Neural cell (in vitro differentiated cells): ENCODE measurements around the gene PVALEF. TPM values are rescaled to one million over a fixed set of nuclear protein-coding genes. Genes with fewer than 3 reads are reported as not detected.

Source experiments
- H2AFZ ChIP-seq: fragments of 200-600, 300-800 bp; sonication (generic), shearing (Covaris generic); 2 replicates; pipeline ENCODE4 v1.6.0; 2014; ENCODE audit warnings: low read depth, mild to moderate bottlenecking, antibody characterized with exemption, low read length, moderate library complexity
- H3F3A ChIP-seq: fragments of 200-600 bp; shearing (Covaris generic); 2 replicates; pipeline ENCODE4 v1.6.1; 2016; ENCODE audit warnings: mild to moderate bottlenecking, moderate library complexity, mixed read lengths, antibody characterized with exemption, low read length; ENCODE audit not compliant: insufficient read depth, poor library complexity, severe bottlenecking
- H3K27ac ChIP-seq: fragments of 200-600, 300-800 bp; sonication (generic), shearing (Covaris generic); 2 replicates; pipeline ENCODE4 v1.5.1; 2014; ENCODE audit warnings: mild to moderate bottlenecking, low read length, moderate library complexity
- H3K27me3 ChIP-seq: fragments of 300-800, 200-600 bp; sonication (generic), shearing (Covaris generic); 2 replicates; pipeline ENCODE4 v1.6.0; 2014; ENCODE audit warnings: mild to moderate bottlenecking, low read depth, low read length, moderate library complexity; ENCODE audit not compliant: insufficient read depth
- H3K36me3 ChIP-seq: fragments of 300-800, 200-600 bp; sonication (generic), shearing (Covaris generic); 2 replicates; pipeline ENCODE4 v1.5.1; 2014; ENCODE audit warnings: mild to moderate bottlenecking, antibody characterized with exemption, low read length, moderate library complexity; ENCODE audit not compliant: insufficient read depth
- H3K4me2 ChIP-seq: fragments of 300-800, 200-600 bp; sonication (generic), shearing (Covaris generic); 2 replicates; pipeline ENCODE4 v1.6.0; 2014; ENCODE audit warnings: mild to moderate bottlenecking, low read length
- H3K4me3 ChIP-seq: fragments of 300-800, 200-600 bp; sonication (generic), shearing (Covaris generic); 2 replicates; pipeline ENCODE4 v1.5.1; 2014; ENCODE audit warnings: mild to moderate bottlenecking, low read length, moderate library complexity
- H3K79me2 ChIP-seq: fragments of 200-600 bp; shearing (Covaris generic); replicated peaks from 2 replicates; pipeline ENCODE4 v1.6.0; 2014; ENCODE audit warnings: mild to moderate bottlenecking, low read length, moderate library complexity; ENCODE audit not compliant: insufficient read depth
- H3K9ac ChIP-seq: fragments of 300-800, 200-600 bp; sonication (generic), shearing (Covaris generic); 2 replicates; pipeline ENCODE4 v1.6.1; 2016; ENCODE audit warnings: mild to moderate bottlenecking, low read length, mixed read lengths
- H3K9me2 ChIP-seq: fragments of 200-600 bp; shearing (Covaris generic); 2 replicates; pipeline ENCODE4 v1.6.1; 2016; ENCODE audit warnings: mild to moderate bottlenecking, low read length, mixed read lengths; ENCODE audit not compliant: insufficient read depth
- H3K9me3 ChIP-seq: fragments of 200-600, 300-800 bp; sonication (generic), shearing (Covaris generic); 2 replicates; pipeline ENCODE4 v1.6.1; 2016; ENCODE audit warnings: mild to moderate bottlenecking, mixed run types, low read length, moderate library complexity, mixed read lengths
- H4K20me1 ChIP-seq: fragments of 200-600 bp; shearing (Covaris generic); 2 replicates; pipeline ENCODE4 v1.6.1; 2016; ENCODE audit warnings: mild to moderate bottlenecking, mixed run types; ENCODE audit not compliant: insufficient read depth
- EP300 ChIP-seq: fragments of 450-650 bp; conservative IDR thresholded peaks from 2 replicates; pipeline ENCODE4 v1.6.1; 2014; ENCODE audit warnings: antibody characterized with exemption, mild to moderate bottlenecking, moderate library complexity; ENCODE audit not compliant: poor library complexity, severe bottlenecking
- EZH2 ChIP-seq: fragments of 200-600, 300-800 bp; shearing (Covaris generic), sonication (generic); IDR thresholded peaks from 2 replicates; pipeline ENCODE4 v1.6.1; 2014; ENCODE audit warnings: antibody characterized with exemption, low read length, borderline replicate concordance, mild to moderate bottlenecking; ENCODE audit not compliant: insufficient read depth, poor library complexity, severe bottlenecking
- MXI1 ChIP-seq: fragments of 450-650 bp; conservative IDR thresholded peaks from 2 replicates; pipeline ENCODE4 v1.6.1; 2014; ENCODE audit warnings: antibody characterized with exemption, mild to moderate bottlenecking; ENCODE audit not compliant: poor library complexity, severe bottlenecking
- POLR2AphosphoS5 ChIP-seq: IDR thresholded peaks from 2 replicates; pipeline ENCODE4 v1.6.1; 2012
- RAD21 ChIP-seq: fragments of 450-650 bp; conservative IDR thresholded peaks from 2 replicates; pipeline ENCODE4 v1.6.1; 2014; ENCODE audit warnings: antibody characterized with exemption, mild to moderate bottlenecking, moderate library complexity
- SMC3 ChIP-seq: fragments of 450-650 bp; conservative IDR thresholded peaks from 2 replicates; pipeline ENCODE4 v1.6.1; 2014; ENCODE audit warnings: antibody characterized with exemption, mild to moderate bottlenecking, moderate library complexity; ENCODE audit not compliant: poor library complexity
- TAF1 ChIP-seq: IDR thresholded peaks from 2 replicates; pipeline ENCODE4 v1.6.1; 2012; ENCODE audit warnings: low read depth
- polyA plus RNA-seq: library from polyadenylated mRNA; depleted of rRNA; stranded (reverse); fragments of >200 nt; gene quantifications from 2 replicates; pipeline ENCODE4 v1.2.3, GENCODE V29; 2014
- TF ChIP-seq, protein P1 (sequence below): IDR thresholded peaks from 2 replicates; pipeline ENCODE4 v1.6.1; 2012; ENCODE audit warnings: borderline replicate concordance
- TF ChIP-seq, protein P2 (sequence below): fragments of 450-650 bp; IDR thresholded peaks from 2 replicates; pipeline ENCODE4 v1.5.1; 2014; ENCODE audit warnings: antibody characterized with exemption, mild to moderate bottlenecking, moderate library complexity; ENCODE audit not compliant: poor library complexity, severe bottlenecking

PVALEF gene
- polyA plus RNA-seq, 1 donor from 2014 or later, result not detected

DNA sequence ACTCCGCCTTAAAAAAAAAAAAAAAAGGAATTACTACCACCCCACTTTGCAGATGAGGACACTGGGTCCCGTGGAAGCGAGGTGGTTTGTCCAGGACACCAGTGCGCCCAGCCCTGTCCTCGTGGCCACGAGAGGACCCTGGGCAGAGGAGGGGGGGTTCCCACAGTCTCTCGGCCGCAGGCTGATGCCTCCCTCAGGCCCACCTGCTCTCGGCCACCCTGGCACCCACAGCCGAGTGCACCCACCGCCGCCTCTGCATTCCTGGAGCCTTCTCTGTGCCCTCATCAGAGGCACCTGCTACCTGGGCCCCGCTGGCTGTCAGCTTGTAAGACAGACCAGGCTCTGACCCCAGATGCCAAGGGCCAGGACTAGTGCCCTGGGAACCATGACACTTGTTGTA, 28.1 kb upstream of the PVALEF start:
- Histone ChIP-seq H3K27ac (no peak overlapping the region), H2AFZ (no peak overlapping the region)

DNA sequence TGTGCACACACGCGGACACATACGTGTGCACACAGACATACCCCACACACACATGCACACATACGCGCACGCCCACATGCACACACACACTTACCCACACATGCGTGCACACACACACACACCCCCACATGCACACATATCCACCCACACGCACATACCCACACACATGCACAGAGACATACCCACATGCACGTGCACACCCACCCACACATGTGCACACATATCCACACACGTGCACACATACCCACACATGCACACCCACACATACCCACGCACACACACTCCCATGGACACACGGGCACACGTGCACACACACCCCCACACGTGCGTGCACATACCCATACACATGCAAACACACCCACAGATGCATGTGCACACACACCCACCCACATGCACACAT, 27.2 kb upstream of the PVALEF start:
- H3K27me3 ChIP-seq, result no peaks in the 10 kb centered on the region
- H3K4me2 ChIP-seq, result no peak overlapping the region
- H3K9me2 ChIP-seq, result no peaks in the 10 kb centered on the region
- no peaks in the 10 kb centered on the region for H4K20me1 ChIP-seq
- no peak overlapping the region for H3K4me3 ChIP-seq
- no peak overlapping the region for H3K9ac ChIP-seq
- H2AFZ ChIP-seq, result no peak overlapping the region
- no peaks in the 10 kb centered on the region for H3K9me3 ChIP-seq
- no peak for TF ChIP-seq SMC3
- no peak for TF ChIP-seq EZH2
- TF ChIP-seq POLR2AphosphoS5, result no peak
- no peak for TF ChIP-seq TAF1
- TF ChIP-seq, protein P1, sequence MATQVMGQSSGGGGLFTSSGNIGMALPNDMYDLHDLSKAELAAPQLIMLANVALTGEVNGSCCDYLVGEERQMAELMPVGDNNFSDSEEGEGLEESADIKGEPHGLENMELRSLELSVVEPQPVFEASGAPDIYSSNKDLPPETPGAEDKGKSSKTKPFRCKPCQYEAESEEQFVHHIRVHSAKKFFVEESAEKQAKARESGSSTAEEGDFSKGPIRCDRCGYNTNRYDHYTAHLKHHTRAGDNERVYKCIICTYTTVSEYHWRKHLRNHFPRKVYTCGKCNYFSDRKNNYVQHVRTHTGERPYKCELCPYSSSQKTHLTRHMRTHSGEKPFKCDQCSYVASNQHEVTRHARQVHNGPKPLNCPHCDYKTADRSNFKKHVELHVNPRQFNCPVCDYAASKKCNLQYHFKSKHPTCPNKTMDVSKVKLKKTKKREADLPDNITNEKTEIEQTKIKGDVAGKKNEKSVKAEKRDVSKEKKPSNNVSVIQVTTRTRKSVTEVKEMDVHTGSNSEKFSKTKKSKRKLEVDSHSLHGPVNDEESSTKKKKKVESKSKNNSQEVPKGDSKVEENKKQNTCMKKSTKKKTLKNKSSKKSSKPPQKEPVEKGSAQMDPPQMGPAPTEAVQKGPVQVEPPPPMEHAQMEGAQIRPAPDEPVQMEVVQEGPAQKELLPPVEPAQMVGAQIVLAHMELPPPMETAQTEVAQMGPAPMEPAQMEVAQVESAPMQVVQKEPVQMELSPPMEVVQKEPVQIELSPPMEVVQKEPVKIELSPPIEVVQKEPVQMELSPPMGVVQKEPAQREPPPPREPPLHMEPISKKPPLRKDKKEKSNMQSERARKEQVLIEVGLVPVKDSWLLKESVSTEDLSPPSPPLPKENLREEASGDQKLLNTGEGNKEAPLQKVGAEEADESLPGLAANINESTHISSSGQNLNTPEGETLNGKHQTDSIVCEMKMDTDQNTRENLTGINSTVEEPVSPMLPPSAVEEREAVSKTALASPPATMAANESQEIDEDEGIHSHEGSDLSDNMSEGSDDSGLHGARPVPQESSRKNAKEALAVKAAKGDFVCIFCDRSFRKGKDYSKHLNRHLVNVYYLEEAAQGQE, result no peak
- TF ChIP-seq RAD21, result no peak
- TF ChIP-seq EP300, result no peak
- TF ChIP-seq, protein P2, sequence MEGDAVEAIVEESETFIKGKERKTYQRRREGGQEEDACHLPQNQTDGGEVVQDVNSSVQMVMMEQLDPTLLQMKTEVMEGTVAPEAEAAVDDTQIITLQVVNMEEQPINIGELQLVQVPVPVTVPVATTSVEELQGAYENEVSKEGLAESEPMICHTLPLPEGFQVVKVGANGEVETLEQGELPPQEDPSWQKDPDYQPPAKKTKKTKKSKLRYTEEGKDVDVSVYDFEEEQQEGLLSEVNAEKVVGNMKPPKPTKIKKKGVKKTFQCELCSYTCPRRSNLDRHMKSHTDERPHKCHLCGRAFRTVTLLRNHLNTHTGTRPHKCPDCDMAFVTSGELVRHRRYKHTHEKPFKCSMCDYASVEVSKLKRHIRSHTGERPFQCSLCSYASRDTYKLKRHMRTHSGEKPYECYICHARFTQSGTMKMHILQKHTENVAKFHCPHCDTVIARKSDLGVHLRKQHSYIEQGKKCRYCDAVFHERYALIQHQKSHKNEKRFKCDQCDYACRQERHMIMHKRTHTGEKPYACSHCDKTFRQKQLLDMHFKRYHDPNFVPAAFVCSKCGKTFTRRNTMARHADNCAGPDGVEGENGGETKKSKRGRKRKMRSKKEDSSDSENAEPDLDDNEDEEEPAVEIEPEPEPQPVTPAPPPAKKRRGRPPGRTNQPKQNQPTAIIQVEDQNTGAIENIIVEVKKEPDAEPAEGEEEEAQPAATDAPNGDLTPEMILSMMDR, result no peak
- TF ChIP-seq MXI1, result no peak
- H3F3A ChIP-seq, result no peaks in the 10 kb centered on the region
- H3K36me3 ChIP-seq, result no peaks in the 10 kb centered on the region
- H3K79me2 ChIP-seq, result no peaks in the 10 kb centered on the region
- no peak overlapping the region for H3K27ac ChIP-seq

More for the DNA sequence above, 28.1 kb upstream of the PVALEF start:
- H3K9me2 ChIP-seq, result no peaks in the 10 kb centered on the region
- H4K20me1 ChIP-seq, result no peaks in the 10 kb centered on the region
- H3K79me2 ChIP-seq, result no peaks in the 10 kb centered on the region
- no peaks in the 10 kb centered on the region for H3K36me3 ChIP-seq
- no peaks in the 10 kb centered on the region for H3F3A ChIP-seq
- TF ChIP-seq RAD21 (no peak), SMC3 (no peak), POLR2AphosphoS5 (no peak), TAF1 (no peak), MXI1 (no peak), EZH2 (no peak), EP300 (no peak)
- TF ChIP-seq, protein P2, result no peak
- TF ChIP-seq, protein P1, result no peak
- H3K27me3 ChIP-seq, result no peaks in the 10 kb centered on the region
- H3K4me2 ChIP-seq, result no peak overlapping the region
- H3K9me3 ChIP-seq, result no peaks in the 10 kb centered on the region
- H3K4me3 ChIP-seq, result no peak overlapping the region
- no peak overlapping the region for H3K9ac ChIP-seq
